Activated CD8-positive, alpha-beta T cell treated with anti-CD3 and anti-CD28 coated beads, Interleukin-2, amount 10 ng/mL, durations not matched to agents 7 days and 5 days (primary cell): ENCODE results near the gene KCNJ12. TPM values are rescaled to one million over a fixed set of nuclear protein-coding genes. Genes with fewer than 3 reads are reported as not detected.
A peak's percentile ranks its signal among the peaks of the same experiment; 100 is the strongest.
"Not testable (repeated sequence)": the region's sequence is repeated elsewhere in the genome, so short reads cannot be mapped to it uniquely, and the experiment has no call there.

Experiments
- ATAC-seq: fragments of 150-1000 bp; cut with Tn5 transposase; one replicate; pipeline ENCODE4 v1.10.0; 2021; ENCODE audit warnings: moderate library complexity
- CTCF ChIA-PET: fragments of 350-600 bp; sonication (Branson Sonifier 250); formaldehyde crosslinking; loops from one replicate; lab custom pipeline; 2021; ENCODE audit warnings: antibody characterized with exemption; lab: Charles Lee
- POLR2A ChIA-PET: fragments of 350-600 bp; sonication (Branson Sonifier 250); formaldehyde crosslinking; loops from one replicate; lab custom pipeline; 2021; ENCODE audit warnings: antibody characterized with exemption; lab: Charles Lee
- DNase-seq: peaks from one replicate; pipeline ENCODE4 v3.0.0-alpha.2; 2020
- H3K27ac Mint-ChIP-seq: one replicate; pipeline ENCODE4 v1.8.0; 2021; ENCODE audit warnings: mild to moderate bottlenecking, mixed read lengths
- H3K27me3 Mint-ChIP-seq: one replicate; pipeline ENCODE4 v1.8.0; 2021; ENCODE audit warnings: low read depth, mixed read lengths
- H3K36me3 Mint-ChIP-seq: one replicate; pipeline ENCODE4 v1.8.0; 2021; ENCODE audit warnings: low read depth, mixed read lengths
- H3K4me1 Mint-ChIP-seq: one replicate; pipeline ENCODE4 v1.8.0; 2021; ENCODE audit warnings: low read depth, mixed read lengths
- H3K4me3 Mint-ChIP-seq: one replicate; pipeline ENCODE4 v1.8.0; 2021; ENCODE audit warnings: mild to moderate bottlenecking, mixed read lengths
- H3K9me3 Mint-ChIP-seq: one replicate; pipeline ENCODE4 v1.8.0; 2022; ENCODE audit warnings: mixed read lengths; ENCODE audit not compliant: insufficient read depth
- total RNA-seq, 2 experiments: library from RNA; stranded (reverse); gene quantifications; one replicate each; pipeline ENCODE4 v1.2.3, GENCODE V29; 2021

KCNJ12 gene
- total RNA-seq, 2 experiments from 2014 or later, result not detected

- H3K27ac Mint-ChIP-seq, ATAC-seq, H3K9me3 Mint-ChIP-seq, DNase-seq, POLR2A ChIA-PET, H3K27me3 Mint-ChIP-seq, CTCF ChIA-PET, H3K36me3 Mint-ChIP-seq, H3K4me3 Mint-ChIP-seq: not testable (repeated sequence)
- peaks cover 11% of the 10 kb centered on the region for H3K4me1 Mint-ChIP-seq
Measured at GRCh38 chr17:21416471-21416981, 40.4 kb downstream of the KCNJ12 start.

GRCh38 chr17:21417349-21417748 is 41.2 kb downstream of the KCNJ12 start:
- H3K36me3 Mint-ChIP-seq, POLR2A ChIA-PET, ATAC-seq, H3K9me3 Mint-ChIP-seq, CTCF ChIA-PET, DNase-seq, H3K27ac Mint-ChIP-seq, H3K4me3 Mint-ChIP-seq, H3K27me3 Mint-ChIP-seq: not testable (repeated sequence)
- H3K4me1 Mint-ChIP-seq, result peaks cover 11% of the 10 kb centered on the region

GRCh38 chr17:21417921-21418320 is 41.8 kb downstream of the KCNJ12 start:
- ATAC-seq (no peak), DNase-seq (no peak)
- no peaks in the 10 kb centered on the region for H3K27me3 Mint-ChIP-seq
- POLR2A ChIA-PET, result no interaction called here
- H3K4me3 Mint-ChIP-seq, result no peak overlapping the region
- H3K36me3 Mint-ChIP-seq, result no peaks in the 10 kb centered on the region
- H3K27ac Mint-ChIP-seq, result no peak overlapping the region
- peaks cover 11% of the 10 kb centered on the region for H3K4me1 Mint-ChIP-seq
- CTCF ChIA-PET, result no interaction called here
- H3K9me3 Mint-ChIP-seq, result no peaks in the 10 kb centered on the region

- no peak overlapping the region for H3K4me3 Mint-ChIP-seq
- ATAC-seq (no peak), DNase-seq (no peak)
- ChIA-PET POLR2A (no interaction called here), CTCF (no interaction called here)
- no peak overlapping the region for H3K27ac Mint-ChIP-seq
- no peaks in the 10 kb centered on the region for H3K9me3 Mint-ChIP-seq
- peaks cover 11% of the 10 kb centered on the region for H3K4me1 Mint-ChIP-seq
- H3K27me3 Mint-ChIP-seq, result no peaks in the 10 kb centered on the region
- H3K36me3 Mint-ChIP-seq, result no peaks in the 10 kb centered on the region
Measured at GRCh38 chr17:21418446-21419298, 42.5 kb downstream of the KCNJ12 start.

- Mint-ChIP-seq H3K27me3 (no peaks in the 10 kb centered on the region), H3K4me1 (peaks cover 11% of the 10 kb centered on the region), H3K36me3 (no peaks in the 10 kb centered on the region), H3K27ac (peak overlapping the region; percentile 18), H3K9me3 (no peaks in the 10 kb centered on the region), H3K4me3 (no peak overlapping the region)
- DNase-seq (no peak), ATAC-seq (peak; percentile 38)
- POLR2A ChIA-PET, result no interaction called here
- CTCF ChIA-PET, result no interaction called here
Measured at GRCh38 chr17:21419299-21420239, 43.4 kb downstream of the KCNJ12 start.

- POLR2A ChIA-PET, H3K4me3 Mint-ChIP-seq, DNase-seq, H3K9me3 Mint-ChIP-seq, H3K27me3 Mint-ChIP-seq, CTCF ChIA-PET, ATAC-seq, H3K36me3 Mint-ChIP-seq, H3K27ac Mint-ChIP-seq: not testable (repeated sequence)
- peaks cover 11% of the 10 kb centered on the region for H3K4me1 Mint-ChIP-seq
Measured at GRCh38 chr17:21420503-21421090, 44.4 kb downstream of the KCNJ12 start.

- H3K4me1 Mint-ChIP-seq, result peaks cover 11% of the 10 kb centered on the region
- H3K27me3 Mint-ChIP-seq, CTCF ChIA-PET, DNase-seq, POLR2A ChIA-PET, H3K36me3 Mint-ChIP-seq, H3K27ac Mint-ChIP-seq, H3K4me3 Mint-ChIP-seq, ATAC-seq, H3K9me3 Mint-ChIP-seq: not testable (repeated sequence)
Measured at GRCh38 chr17:21421421-21422310, 45.5 kb downstream of the KCNJ12 start.

- H3K4me3 Mint-ChIP-seq, result not testable (repeated sequence)
Measured at GRCh38 chr17:21422311-21423189, 46.4 kb downstream of the KCNJ12 start.

GRCh38 chr17:21423190-21423493 is 47.0 kb downstream of the KCNJ12 start:
- H3K27me3 Mint-ChIP-seq, H3K36me3 Mint-ChIP-seq, H3K27ac Mint-ChIP-seq, H3K4me3 Mint-ChIP-seq, POLR2A ChIA-PET, H3K9me3 Mint-ChIP-seq, DNase-seq, CTCF ChIA-PET, ATAC-seq: not testable (repeated sequence)
- H3K4me1 Mint-ChIP-seq, result peaks cover 11% of the 10 kb centered on the region

More at GRCh38 chr17:21422311-21423189, 46.4 kb downstream of the KCNJ12 start:
- H3K9me3 Mint-ChIP-seq, ATAC-seq, H3K27ac Mint-ChIP-seq, H3K36me3 Mint-ChIP-seq, CTCF ChIA-PET, DNase-seq, H3K27me3 Mint-ChIP-seq, POLR2A ChIA-PET: not testable (repeated sequence)
- peaks cover 11% of the 10 kb centered on the region for H3K4me1 Mint-ChIP-seq

GRCh38 chr17:21424697-21425096 is 48.5 kb downstream of the KCNJ12 start:
- POLR2A ChIA-PET, H3K9me3 Mint-ChIP-seq, CTCF ChIA-PET, ATAC-seq, H3K27ac Mint-ChIP-seq, DNase-seq, H3K4me1 Mint-ChIP-seq, H3K36me3 Mint-ChIP-seq, H3K27me3 Mint-ChIP-seq, H3K4me3 Mint-ChIP-seq: not testable (repeated sequence)
